ENCODE results near the gene LRRC47.
A peak's percentile ranks its signal among the peaks of the same experiment; 100 is the strongest.

Gene LRRC47

DNA sequence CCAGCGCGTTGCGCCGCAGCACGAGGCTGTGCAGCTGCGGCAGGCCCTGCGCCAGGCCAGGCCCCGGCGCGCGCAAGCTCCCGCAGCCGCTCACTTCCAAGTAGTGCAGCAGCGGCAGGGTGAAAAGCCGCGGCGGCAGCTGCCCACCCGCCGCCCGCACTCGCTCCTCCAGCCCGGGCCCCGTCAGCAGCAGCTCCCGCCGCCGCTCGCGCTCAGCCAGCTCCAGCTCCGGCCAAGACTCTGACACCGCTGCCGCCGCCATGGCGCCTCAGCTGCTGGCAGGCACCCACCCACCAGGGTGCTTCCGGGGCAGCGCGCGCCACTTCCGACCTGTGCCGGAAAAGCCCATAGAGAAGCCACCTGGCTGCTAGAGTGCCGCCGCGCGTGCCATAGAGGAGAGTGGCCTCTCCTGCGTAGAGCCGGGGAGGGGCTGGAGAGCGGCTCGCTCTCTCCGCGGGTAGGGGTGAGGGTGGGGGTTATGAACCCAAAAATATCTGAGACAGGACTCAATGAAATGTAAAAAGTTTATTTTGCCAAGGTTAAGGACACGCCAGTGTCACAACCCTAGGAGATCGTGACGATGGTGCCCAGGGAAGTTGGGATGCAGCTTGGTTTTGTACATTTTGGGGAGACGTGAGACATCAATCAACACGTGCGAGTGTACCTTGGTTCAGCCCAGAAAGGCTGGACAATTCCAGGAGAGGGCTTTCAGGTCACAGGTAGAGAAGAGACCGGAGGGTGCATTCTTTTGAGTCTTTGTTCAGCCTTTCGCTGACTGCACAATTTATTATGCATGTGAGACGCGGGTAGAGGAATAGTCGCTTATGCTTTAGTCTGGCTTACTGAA, at the start of gene LRRC47:
TSS of gene LRRC47 (minus strand) at position 284 of the 847 bp plus-strand sequence. CDS start at position 262, 22 bp downstream.
- peak; percentile 92 to 99 (median 96) for DNase-seq
- intact Hi-C loops (cut with DNase I): no loop called here

DNA sequence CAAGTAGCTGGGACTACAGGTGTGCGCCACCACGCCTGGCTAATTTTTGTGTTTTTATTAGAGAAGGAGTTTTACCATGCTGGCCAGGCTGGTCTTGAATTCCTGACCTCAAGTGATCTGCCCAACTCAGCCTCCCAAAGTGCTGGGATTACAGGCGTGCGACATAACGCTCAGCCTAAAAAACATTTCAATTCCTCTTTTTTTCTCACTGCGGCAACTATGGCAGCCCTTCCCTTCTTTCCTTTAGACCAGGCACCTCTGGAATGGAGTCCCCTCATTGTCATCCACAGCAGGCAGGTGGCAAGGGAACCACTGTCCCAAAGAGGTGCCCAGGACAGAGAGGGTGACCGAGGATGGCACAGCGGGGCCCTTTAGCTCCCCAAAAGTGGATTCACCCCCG, 46.6 kb upstream of the LRRC47 start:
- intact Hi-C loops (cut with DNase I): no loop called here
- no peak for DNase-seq

DNA sequence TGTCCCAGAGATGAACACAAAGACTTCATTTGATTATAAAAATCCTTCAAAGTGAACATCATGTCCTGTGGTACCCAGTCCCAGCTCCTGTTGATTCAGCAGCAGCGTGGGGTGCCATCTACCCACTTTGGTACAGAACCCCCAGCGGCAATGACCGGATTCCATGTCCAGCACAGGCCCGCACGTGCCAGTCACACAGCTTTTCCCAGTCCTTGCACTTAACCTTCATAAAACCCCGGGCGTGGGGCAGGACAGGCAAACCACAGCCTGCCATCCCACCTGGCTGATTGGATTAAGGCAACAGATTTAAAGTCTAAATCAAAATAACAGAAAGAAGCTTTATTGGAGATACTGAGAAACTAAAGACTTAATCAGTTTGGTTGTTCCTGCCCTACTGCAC, 45.2 kb upstream of the LRRC47 start:
- no peak for DNase-seq
- intact Hi-C loops (cut with DNase I): no loop called here

DNA sequence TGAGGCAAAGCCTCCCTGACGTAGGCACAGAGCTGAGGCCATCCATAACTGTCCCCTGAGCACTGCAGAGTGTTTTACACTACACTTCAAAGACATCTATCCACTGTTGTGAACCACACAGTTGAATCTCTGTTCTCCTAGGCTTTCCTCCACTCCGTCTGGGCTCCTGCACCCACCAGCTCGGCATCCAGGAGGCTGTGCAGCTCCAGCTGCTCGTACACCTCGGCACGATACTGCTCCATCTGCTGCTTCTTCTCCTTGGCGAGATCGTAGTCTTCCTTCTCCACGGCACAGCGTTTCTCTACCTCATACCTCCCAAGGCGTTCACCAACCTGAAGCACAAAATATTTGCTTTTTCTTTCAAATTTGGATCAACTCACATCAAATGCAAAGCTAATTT, 42.5 kb upstream of the LRRC47 start:
- no peak for DNase-seq
- intact Hi-C loops (cut with DNase I): no loop called here

DNA sequence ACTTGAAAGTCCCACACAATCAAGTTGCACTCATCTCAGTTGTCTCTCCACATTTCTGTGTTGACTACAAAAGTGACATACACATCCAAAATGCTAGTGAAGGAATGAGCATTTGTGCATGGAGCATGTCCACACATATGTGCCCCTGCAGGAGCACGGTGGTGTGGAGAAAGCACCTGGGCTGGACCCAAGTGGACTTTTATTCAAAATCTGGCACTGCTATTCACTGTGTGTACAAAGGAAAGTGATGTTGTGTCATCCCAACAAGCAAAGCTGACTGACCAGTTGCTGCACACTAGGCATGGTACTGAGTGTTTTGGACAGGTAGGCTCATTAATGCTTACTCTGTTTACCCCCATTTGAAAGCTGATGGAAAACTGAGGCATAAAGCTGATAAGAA, 41.4 kb upstream of the LRRC47 start:
- intact Hi-C loops (cut with DNase I): no loop called here
- DNase-seq: no peak

DNA sequence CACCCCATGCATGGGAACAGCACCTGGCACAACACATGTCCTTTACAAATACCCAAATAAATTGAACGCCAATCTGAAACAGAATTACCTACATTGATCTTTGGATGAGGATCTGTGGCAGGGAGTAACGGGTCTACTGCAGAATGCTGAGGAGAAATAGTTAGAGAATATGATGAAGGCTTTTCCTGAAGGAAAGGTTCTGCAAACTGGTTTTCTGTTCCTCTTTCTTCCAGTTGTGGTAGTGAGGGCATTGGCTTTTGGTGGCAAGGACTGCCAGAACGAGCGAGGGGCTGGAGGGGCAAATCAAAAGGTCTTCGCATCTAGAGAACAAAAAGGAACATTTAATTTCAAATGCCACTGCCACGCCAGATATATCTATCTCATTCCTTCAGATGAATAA, 40.9 kb upstream of the LRRC47 start:
- no peak for DNase-seq

DNA sequence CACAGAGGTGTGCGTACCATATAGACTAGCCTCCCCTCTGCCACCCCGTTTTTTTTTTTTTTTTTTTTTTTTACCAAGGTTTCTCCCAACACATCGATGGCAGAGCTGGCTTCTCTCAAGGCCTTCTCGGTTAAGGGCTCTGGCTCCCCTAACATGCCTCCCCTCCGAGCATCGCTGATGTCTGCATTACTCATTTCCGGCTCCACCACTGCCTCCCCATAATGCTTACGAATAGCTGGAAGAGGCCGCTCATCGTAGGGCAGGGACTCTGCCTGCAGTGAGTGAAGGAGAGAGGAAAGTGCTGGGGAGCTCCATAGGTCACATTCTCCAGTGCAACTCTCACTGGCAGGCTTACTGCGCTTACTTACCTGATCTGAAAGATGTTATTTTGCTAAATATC, 40.1 kb upstream of the LRRC47 start:
- intact Hi-C loops (cut with DNase I): no loop called here
- no peak for DNase-seq

More for the DNA sequence above, 40.9 kb upstream of the LRRC47 start:
- intact Hi-C loops (cut with DNase I): no loop called here

DNA sequence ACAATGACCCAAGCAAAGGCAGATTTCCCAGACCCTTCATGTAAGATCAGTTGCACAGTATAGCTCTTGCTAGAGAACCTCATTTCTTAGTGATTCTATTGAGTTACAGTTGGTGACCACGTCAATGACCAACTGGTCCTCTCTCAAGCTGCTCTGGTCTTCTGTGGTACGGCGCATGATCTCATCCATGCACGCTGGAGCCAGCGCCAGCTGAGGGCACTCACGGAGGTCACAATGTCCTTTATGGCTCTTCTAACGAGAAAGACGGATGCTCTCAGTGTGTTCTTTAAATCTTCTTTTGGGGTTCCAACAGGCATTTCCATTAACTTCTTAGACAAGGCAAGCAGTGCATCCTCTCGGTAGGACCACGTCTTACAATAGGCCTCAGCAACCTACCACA, 38.4 kb upstream of the LRRC47 start:
- intact Hi-C loops (cut with DNase I): no loop called here
- peak in 6 of 42 donors; percentile 17 to 59 (median 32) for DNase-seq

DNA sequence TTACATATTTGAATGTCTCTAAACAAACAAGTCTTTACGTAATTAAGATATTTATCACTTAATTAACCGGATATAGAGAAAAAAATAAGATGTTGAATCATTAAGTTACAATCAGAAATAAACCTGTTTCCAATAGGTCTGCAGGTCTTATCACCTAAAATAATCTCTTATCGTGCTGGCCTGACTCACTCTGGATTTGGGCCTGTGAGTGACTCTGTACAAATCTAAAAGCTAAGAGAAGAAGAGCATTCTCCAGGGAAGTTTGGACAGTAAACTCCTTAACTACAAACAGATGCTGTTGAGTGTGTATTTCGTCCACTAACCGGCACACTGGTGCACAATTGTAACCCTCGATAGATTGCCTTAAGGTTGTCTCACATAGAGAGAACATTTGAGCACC, 35.4 kb upstream of the LRRC47 start:
- DNase-seq: no peak
- intact Hi-C loops (cut with DNase I): no loop called here

DNA sequence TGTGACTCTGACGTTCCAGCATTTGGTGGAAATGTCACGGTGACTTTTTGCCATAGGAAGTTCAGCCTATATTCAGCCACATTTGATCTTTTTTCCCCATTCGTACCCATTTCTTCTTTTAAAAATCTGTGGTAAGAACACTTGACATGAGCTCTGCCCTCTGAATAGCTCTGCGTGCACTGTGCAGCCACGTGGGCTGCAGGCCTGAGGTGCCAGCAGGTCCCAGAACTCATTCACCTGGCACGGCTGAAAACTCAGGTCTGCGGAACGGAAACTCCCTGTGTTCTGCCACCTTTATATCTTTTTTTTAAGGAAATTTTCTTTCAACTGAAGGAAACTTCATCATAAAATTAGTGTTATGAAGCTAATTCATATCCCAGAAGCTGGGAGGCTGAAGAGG, 32.1 kb upstream of the LRRC47 start:
- intact Hi-C loops (cut with DNase I): no loop called here
- DNase-seq: no peak

DNA sequence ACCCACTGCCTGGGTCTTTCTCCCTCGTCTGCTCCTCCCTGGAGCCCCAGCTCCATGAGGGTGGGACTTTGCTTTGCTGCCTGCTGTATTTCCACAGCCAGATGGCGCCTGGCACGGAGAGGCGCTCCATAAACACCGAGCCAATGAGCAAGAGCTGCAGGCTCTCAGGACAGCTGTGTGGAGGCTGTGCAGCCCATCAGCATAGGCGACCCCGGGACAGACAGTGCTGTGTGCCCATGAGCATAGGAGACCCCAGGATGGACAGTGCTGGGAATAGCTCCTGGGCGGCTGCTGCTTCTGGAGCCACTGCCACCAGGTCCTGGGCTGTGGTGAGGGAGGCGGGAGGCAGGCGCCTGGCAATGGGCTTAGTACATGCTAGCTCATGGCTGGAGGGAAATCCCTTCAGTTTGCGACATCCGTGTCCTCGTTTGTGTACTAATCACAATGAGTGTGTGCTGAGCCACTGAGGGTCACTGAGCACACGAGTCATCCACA, 31.6 kb upstream of the LRRC47 start:
- DNase-seq: peak in 27 of 42 donors; percentile 9 to 71 (median 39)
- intact Hi-C loops (cut with DNase I): no loop called here

DNA sequence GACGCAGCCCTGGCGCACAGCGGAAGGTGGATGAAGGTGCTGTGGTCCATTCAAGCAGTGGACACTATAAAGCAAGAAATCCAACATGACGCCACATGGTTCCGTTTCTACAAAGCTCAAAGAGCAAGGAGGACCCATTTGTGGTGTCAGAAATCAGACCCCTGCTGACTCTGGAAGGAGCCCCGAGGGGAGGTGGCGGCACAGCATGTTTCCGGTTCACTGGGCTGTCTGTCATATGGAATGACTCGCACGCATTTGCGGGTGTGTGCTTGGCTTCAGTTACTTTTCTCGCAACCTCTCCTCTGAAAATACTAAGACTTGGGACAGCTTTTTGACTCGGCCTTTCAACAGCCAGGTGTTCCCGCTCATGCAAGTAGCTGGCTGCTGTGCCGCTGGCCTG, 29.1 kb upstream of the LRRC47 start:
- intact Hi-C loops (cut with DNase I): no loop called here
- DNase-seq: no peak

DNA sequence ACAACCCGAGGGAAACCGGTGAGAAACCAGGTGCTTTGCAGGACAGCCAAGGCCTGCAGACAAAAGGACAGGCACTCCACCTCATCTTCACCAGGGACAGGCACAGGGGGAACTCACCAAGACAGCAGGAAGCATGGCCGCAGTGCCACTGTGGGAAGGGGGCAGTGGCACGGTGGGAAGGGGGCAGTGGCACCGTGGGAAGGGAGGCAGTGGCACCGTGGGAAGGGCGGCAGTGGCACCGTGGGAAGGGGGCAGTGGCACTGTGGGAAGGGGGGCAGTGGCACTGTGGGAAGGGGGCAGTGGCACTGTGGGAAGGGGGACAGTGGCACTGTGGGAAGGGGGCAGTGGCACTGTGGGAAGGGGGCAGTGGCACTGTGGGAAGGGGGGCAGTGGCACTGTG, 28.4 kb upstream of the LRRC47 start:
- DNase-seq: no peak
- intact Hi-C loops (cut with DNase I): no loop called here

DNA sequence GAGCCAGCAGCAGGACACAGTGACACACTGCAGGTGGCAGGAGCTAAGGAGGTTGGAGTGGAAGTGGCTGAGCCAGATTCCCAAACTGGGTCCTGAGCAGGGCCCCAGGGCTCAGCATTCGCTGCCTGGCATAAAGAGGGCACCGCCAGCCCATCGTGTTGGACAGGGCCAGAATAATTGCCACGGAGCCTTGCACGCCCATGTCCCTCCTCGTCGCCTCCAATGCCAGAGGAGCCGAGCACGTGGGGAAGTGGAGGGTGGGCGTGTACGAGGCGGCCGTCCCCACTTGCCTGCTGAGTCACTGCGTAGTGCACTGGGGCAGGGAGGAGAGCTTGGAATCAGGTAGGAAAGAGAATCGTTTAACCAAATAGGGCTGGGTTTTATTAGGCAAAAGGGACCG, 26.1 kb upstream of the LRRC47 start:
- intact Hi-C loops (cut with DNase I): no loop called here
- peak in 40 of 42 donors; percentile 13 to 86 (median 60) for DNase-seq

DNA sequence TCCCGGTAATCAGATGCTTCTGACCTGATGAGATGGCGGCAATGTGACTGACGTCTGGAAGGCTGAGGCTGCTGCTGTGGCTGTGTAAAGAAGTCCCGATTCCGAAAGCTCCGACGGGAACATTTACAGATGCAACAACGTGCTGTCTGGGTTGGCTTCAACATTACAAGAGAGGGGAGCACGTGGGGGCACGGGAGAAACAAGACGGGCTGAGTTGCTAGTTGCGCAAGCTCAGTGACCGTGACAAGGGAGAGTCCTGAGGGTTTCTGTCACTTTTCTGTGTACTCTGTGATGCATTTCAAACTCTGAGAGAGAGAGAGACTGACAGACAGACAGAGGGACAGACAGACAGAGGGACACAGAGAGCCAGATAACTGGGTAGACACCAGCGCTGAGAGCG, 25.6 kb upstream of the LRRC47 start:
- no peak for DNase-seq
- intact Hi-C loops (cut with DNase I): no loop called here

DNA sequence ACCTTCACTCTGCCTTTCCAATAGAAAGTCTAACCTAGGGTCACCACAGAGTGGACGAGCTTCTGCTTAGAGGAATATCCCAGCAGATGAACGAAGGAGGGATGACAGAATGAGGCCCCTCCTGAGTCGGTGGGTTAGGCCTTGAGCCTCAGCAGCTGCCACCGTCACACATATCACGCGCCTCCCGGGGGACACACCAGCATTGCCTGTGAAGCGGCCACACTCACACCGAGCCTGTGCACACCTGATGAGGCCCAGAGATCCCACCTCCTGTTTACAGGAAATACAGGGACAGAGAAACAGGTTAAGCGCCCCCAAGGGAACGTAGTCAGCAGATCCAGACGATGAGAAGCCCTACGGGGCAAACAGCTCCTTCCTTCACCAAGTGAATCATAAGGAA, 25.1 kb upstream of the LRRC47 start:
- intact Hi-C loops (cut with DNase I): no loop called here
- no peak for DNase-seq

DNA sequence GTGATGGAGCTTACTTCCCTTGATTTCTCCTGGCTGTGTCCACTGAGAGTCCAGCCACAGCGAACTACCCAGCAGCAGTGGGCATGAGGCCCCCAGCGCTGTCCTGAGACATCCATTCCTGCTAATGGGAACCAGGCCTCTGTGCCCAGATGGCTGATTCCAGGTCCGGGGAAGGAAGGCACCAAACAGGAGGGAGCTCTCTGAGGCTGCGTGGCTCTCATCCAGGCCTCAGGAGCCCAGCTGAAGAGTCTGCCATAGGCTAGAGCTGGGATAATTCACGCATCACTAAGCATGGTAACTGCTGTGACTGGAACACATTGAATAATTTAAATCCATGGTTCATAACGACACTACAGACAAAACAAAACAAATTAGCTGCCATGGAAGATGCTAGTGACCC, 24.7 kb upstream of the LRRC47 start:
- no peak for DNase-seq
- intact Hi-C loops (cut with DNase I): no loop called here

DNA sequence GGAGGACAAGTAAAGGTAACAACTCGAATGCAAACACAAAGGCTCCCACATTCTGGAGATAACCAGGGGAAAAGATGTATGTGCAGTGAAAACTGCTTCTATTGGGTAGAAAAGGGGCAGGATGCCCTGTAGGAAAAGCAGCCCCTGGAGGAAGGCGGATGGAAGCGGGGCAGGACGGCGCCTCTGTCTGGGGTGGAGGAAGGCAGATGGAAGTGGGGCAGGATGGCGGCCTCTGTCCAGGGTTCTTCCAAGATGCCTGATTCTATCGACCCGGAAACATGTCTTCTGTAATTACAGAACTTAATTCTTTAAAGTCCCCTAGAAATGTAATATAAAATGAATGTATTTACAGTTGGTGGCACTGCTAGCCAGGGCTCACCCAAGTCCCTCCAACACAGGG, 24.0 kb upstream of the LRRC47 start:
- DNase-seq: no peak
- intact Hi-C loops (cut with DNase I): no loop called here

DNA sequence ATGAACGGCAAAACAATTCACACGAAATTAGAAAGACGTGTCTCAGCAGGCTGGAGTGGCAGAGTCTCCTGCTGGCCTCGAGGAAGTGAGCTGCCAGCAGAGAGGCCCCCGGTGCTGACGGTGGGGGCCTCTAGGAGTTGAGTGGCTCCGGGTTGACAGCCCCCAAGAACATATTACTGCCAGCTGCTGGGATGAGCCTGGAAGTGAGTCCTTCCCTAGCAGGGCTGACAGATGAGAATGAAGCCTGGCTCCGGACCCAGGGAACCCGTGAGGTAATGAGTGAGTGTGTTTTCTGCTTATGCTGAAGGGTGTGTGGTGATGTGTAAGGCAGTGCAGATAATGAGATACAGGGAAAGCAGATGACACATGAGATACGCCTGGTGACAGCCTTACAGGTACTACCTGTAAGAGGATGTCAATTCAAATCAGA, 23.5 kb upstream of the LRRC47 start:
- intact Hi-C loops (cut with DNase I): no loop called here
- peak in 20 of 42 donors; percentile 10 to 72 (median 36) for DNase-seq

DNA sequence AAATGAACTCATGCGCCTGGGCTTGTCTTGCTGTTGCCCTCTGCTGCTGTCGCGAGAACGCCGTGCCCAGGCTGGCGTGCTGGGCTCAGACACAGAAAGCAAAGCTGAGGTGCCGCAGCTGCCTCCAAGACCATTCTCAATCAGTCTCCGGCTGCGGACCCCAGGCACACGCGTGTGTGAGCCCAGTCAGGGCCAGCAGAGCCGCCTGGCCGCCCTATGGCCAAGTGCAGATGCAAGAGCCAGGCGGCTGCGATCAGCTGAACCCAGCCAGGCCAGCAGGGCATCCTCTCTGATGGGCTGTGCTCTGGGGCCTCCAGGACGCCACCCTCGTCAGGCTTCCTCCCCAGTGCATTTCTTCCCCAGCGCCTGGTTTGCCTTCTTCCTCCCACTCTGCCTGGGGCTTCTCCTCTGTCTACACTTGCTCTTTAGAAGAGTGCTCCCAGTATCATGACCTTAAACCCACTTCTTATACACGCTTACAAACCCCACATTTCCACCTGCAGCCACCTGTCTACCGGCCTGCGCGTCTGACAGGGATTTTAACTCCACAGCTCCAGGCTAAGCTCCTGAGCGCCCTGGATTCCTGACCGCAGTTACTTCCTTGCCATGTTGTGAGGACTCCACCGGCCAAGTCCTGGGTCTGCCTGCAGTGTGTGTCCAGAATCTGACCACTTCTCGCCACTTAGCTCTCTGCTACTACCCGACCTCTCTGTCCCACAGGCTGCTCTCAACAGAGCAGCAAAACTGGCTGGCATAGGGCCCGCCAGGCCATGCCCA, 21.7 kb upstream of the LRRC47 start:
- intact Hi-C loops (cut with DNase I): no loop called here
- no peak for DNase-seq
